Neural crest cell (in vitro differentiated cells): Measurements from ENCODE around the gene IPO4. TPM values are rescaled to one million over a fixed set of nuclear protein-coding genes. Genes with fewer than 3 reads are reported as not detected.
"Not testable (repeated sequence)": the region's sequence is repeated elsewhere in the genome, so short reads cannot be mapped to it uniquely, and the experiment has no call there.

Source experiments
- DNase-seq: peaks from one replicate; pipeline ENCODE4 v3.0.0; 2021; ENCODE audit warnings: low read depth, mixed read lengths, low spot score
- H3K27ac Mint-ChIP-seq: one replicate; pipeline ENCODE4 v1.8.0; 2021; ENCODE audit warnings: mild to moderate bottlenecking, mixed read lengths; ENCODE audit not compliant: unreplicated experiment
- H3K27me3 Mint-ChIP-seq: 2 replicates; pipeline ENCODE4 v1.8.0; 2021; ENCODE audit warnings: low read depth, mild to moderate bottlenecking, mixed read lengths
- H3K36me3 Mint-ChIP-seq: 2 replicates; pipeline ENCODE4 v1.8.0; 2021; ENCODE audit warnings: low read depth, mild to moderate bottlenecking, mixed read lengths
- H3K4me1 Mint-ChIP-seq: 2 replicates; pipeline ENCODE4 v1.8.0; 2021; ENCODE audit warnings: mixed read lengths
- H3K4me3 Mint-ChIP-seq: one replicate; pipeline ENCODE4 v1.8.0; 2021; ENCODE audit warnings: mild to moderate bottlenecking, mixed read lengths
- H3K9me3 Mint-ChIP-seq: 2 replicates; pipeline ENCODE4 v1.8.0; 2021; ENCODE audit warnings: mixed read lengths
- CTCF ChIP-seq: fragments of 200-600 bp; sonication (generic); conservative IDR thresholded peaks from 2 replicates; pipeline ENCODE4 v1.5.0; 2021; ENCODE audit warnings: antibody characterized with exemption, mild to moderate bottlenecking
- total RNA-seq: library from RNA; stranded (reverse); gene quantifications from 2 replicates; pipeline ENCODE4 v1.2.1, GENCODE V29; 2021

IPO4 gene
- total RNA-seq, 1 donor from 2014 or later: 88.3 TPM

DNA sequence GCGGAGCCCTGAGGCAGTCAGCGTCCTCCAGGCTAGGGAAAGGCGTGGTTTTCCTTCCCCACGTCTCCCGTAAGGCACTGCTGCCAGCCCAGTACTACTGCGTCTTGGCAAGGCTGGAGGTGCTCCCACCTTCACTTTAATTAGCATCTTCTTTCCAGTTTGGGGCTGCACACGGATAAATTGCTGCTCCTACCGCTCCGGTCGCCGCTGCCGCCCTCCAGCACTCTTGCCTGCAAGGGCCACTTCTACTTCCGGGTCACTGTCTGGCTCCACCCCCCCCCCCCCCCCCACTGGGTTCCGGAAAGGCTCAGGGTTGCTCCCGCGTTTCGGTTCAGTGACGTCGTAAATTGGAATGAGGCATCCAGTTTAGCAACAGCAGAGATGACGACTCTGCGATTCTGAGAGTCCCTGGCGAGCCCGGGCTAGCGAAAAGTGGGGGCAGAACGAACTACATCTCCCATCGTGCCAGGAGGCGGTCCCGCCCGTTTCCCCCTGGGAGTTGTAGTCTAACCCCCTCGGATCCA lies 43.6 kb upstream of the IPO4 start, which contains the start of gene NEDD8:
Gene NEDD8, minus strand, starts transcription at position 247 of the 524 bp plus-strand sequence. Its CDS starts 100 bp downstream, at position 147.
- Mint-ChIP-seq H3K27ac (peak within 1 kb of the TSS; percentile 94), H3K9me3 (no peaks in the 10 kb centered on the region), H3K4me1 (peaks cover 44% of the 10 kb centered on the region), H3K4me3 (peak within 1 kb of the TSS; percentile 92), H3K27me3 (no peaks in the 10 kb centered on the region), H3K36me3 (peaks cover 3% of the 10 kb centered on the region)
- no peak for TF ChIP-seq CTCF
- peak; percentile 67 for DNase-seq

- no peak for TF ChIP-seq CTCF
- DNase-seq: no peak
- Mint-ChIP-seq H3K36me3 (no peaks in the 10 kb centered on the region), H3K4me1 (peaks cover 46% of the 10 kb centered on the region), H3K27ac (peak overlapping the region; percentile 94), H3K4me3 (peak overlapping the region; percentile 92), H3K9me3 (no peaks in the 10 kb centered on the region), H3K27me3 (no peaks in the 10 kb centered on the region)
These were observed 42.9 kb upstream of the IPO4 start for GRCh38 chr14:24231263-24232120.

GRCh38 chr14:24228902-24229301 lies 40.3 kb upstream of the IPO4 start:
- Mint-ChIP-seq H3K9me3 (no peaks in the 10 kb centered on the region), H3K4me1 (peaks cover 35% of the 10 kb centered on the region), H3K27me3 (no peaks in the 10 kb centered on the region), H3K4me3 (peak overlapping the region; percentile 15), H3K36me3 (no peaks in the 10 kb centered on the region), H3K27ac (no peak overlapping the region)
- TF ChIP-seq CTCF: no peak
- DNase-seq: no peak

GRCh38 chr14:24226473-24226872 lies 37.9 kb upstream of the IPO4 start:
- no peaks in the 10 kb centered on the region for H3K9me3 Mint-ChIP-seq
- DNase-seq: no peak
- TF ChIP-seq CTCF: no peak
- no peak overlapping the region for H3K4me3 Mint-ChIP-seq
- peaks cover 12% of the 10 kb centered on the region for H3K4me1 Mint-ChIP-seq
- no peaks in the 10 kb centered on the region for H3K36me3 Mint-ChIP-seq
- H3K27ac Mint-ChIP-seq: no peak overlapping the region
- no peaks in the 10 kb centered on the region for H3K27me3 Mint-ChIP-seq

GRCh38 chr14:24224618-24225071 lies 36.0 kb upstream of the IPO4 start:
- Mint-ChIP-seq H3K27ac (no peak overlapping the region), H3K9me3 (no peaks in the 10 kb centered on the region), H3K4me3 (peak overlapping the region; percentile 6), H3K27me3 (no peaks in the 10 kb centered on the region), H3K4me1 (peaks cover 5% of the 10 kb centered on the region), H3K36me3 (no peaks in the 10 kb centered on the region)
- no peak for DNase-seq
- no peak for TF ChIP-seq CTCF

DNA sequence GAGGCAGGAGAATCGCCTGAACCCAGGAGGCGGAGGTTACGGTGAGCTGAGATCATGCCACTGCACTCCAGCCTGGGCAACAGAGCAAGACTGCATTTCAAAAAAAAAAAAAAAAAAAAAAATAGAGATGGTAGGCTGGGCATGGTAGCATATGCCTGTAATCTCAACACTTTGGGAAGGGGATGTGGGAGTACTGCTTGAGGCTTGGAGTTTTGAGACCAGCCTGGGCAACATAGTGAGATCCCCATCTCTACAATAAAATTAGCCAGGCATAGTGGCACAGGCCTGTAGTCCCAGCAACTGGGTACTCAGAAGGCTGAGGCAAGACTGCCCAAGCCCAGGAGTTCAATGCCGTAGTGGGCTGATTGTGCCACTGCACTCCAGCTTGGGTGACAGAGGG lies 34.4 kb upstream of the IPO4 start:
- H3K4me1 Mint-ChIP-seq, H3K36me3 Mint-ChIP-seq, H3K27ac Mint-ChIP-seq, DNase-seq, H3K27me3 Mint-ChIP-seq, H3K4me3 Mint-ChIP-seq, H3K9me3 Mint-ChIP-seq: not testable (repeated sequence)
